GM21786 (cell line): Measurements from ENCODE around the gene SLC37A2.

Source experiments
- ATAC-seq: cut with Tn5 transposase; IDR thresholded peaks from one replicate; pipeline ENCODE4 v1.9.1; 2021; ENCODE audit not compliant: unreplicated experiment

The SLC37A2 gene

GRCh38 chr11:125108469-125108868 lies 45.4 kb downstream of the SLC37A2 start:
- no peak for ATAC-seq

DNA sequence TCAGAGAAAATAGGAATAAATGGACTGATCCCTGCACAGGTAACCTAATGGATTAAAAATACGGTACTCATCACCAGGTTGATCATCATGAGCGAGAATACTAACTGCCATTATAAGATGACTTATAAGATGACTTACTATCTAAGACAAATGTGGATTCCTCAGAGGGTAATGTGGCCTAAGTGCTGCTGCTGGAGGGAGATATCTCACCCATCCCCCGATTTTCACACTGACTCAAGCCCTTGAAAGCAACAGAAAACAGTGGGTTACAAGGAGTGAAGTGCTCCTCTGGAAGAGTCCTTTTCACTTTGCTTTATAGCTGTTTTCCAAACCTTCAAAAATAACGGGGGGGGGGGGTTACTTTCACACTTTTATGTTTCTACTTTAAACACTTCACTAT lies 47.4 kb downstream of the SLC37A2 start:
- ATAC-seq = no peak

DNA sequence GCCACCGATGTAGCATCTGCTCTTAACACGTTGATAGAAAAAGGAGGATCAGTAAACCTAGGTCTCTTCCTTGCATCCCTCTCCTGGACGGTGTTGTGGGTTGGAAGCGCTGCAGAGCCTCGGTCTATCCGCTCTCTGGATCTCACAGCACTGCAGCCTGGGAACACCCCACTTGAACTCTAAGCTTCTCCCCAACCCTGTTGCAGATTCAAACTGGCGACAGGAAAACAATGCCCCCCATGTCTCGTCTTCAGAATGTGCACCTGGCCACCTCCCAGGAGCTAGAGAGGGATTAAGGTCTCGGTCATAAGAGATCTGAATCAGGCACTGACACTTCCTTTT lies 47.9 kb downstream of the SLC37A2 start:
- ATAC-seq = no peak

- peak; percentile 98 for ATAC-seq
These were observed 48.5 kb downstream of the SLC37A2 start, which contains the start of gene TMEM218 for GRCh38 chr11:125111343-125112207. TSS of gene TMEM218 (minus strand) at chr11:125111626. CDS start at chr11:125102241, 9,385 bp downstream.

GRCh38 chr11:125112208-125112604 lies 49.1 kb downstream of the SLC37A2 start:
- ATAC-seq = no peak

DNA sequence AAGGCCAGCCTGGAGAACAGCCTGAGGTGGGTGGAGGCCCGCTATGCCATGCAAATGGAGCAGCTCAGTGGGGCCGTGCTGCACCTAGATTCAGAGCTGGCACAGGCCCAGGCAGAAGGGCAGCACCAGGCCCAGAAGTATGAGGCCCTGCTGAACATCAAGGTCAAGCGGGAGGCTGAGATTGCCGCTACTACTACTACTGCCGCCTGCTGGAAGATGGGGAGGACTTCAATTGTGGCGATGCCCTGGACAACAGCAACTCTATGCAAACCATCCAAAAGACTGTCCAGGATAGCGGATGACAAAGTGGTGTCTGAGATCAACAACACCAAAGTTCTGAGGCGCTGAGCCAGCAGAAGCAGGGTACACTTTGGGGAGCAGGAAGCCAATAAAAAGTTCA lies 51.4 kb downstream of the SLC37A2 start:
- no peak for ATAC-seq

GRCh38 chr11:125117429-125117828 lies 54.3 kb downstream of the SLC37A2 start:
- ATAC-seq = no peak

DNA sequence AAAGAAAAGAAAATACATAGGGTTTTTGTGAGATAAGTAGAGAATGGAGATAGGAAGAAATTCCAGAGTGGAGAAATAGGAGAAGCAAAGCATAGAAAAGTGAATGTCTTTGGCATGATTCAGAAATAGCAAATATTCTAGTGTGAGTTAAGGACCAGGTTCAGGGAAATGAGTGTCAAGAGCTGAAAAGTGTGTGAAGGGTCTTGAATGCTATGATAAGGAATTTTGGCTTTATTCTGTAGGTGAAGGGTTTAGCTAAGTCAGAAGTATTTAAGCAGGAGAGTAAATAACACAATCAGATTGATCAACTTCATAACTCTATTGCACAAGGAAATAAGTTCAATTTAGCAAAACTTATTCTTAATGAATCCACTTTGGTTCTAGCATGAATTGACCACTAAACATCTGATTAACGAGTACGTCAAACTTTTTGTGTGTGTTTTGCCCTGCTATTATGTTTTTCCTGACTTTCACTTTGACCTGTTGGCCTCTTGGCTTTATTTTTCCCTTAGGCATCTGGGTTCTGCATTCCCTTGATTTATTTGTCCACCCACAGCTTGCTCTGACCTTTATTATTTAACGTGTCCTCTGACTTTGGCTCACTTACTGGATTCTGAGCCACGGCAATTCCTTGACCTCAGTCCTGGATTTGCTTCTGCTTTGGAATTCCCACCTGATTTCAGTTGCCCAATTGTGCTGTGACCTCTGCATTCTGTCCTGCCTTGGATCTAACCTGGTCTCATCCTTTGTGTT lies 60.3 kb downstream of the SLC37A2 start:
- ATAC-seq = no peak

GRCh38 chr11:125123947-125124617 lies 61.0 kb downstream of the SLC37A2 start:
- no peak for ATAC-seq

GRCh38 chr11:125124618-125124992 lies 61.5 kb downstream of the SLC37A2 start:
- ATAC-seq = no peak

DNA sequence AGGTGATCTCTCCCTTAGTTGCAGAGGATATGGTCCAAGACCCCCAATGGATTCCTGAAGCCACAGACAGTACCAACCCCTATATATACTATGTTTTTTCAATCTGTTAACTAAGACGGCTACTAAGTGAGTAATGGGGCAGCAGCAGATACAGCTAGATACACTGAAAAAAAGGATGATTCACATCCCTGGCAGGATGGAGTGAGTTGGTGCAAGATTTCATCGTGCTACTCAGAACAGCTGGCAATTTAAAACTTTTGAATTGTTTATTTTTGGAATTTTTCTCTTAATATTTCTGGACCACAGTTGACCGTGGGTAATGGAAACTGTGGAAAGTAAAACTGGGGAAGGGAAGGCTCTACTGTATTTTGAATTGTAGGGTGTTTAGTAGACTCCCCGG lies 65.3 kb downstream of the SLC37A2 start:
- ATAC-seq = no peak

DNA sequence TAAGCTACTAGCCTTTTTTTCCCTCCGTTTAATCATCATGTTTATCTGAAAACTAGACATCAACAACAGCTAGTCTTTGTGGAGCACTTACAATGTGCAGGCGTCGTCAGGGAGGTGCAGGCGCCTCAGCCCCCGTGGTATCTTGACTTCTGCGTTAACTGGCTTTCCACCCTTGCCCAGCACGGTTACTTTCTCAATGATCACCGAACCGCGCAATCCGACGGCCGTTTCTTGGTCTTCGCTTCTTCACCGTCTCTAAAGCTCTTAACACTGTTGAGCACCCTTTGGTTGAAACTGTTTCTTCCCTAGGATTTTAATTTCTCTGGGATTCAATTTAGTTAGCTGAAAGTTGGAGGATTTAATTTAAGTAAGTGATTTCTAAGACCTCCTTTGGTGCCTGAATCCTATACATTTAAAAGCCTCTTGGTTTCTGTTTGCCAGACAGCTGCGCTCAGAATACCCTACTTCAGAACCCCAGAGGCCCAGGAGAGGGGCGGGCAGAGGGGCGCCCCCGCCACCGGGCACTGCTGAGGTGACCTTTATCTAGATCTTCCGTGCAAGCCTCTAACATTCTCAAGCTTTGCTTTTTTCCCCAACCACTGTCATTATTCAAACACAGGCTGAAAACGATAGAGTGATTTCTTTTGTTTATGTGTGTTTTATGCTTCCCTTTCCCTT lies 66.3 kb downstream of the SLC37A2 start:
- ATAC-seq = no peak

- no peak for ATAC-seq
These were observed 69.0 kb downstream of the SLC37A2 start for GRCh38 chr11:125132071-125132470.

- no peak for ATAC-seq
These were observed 69.5 kb downstream of the SLC37A2 start for GRCh38 chr11:125132596-125132995.

- ATAC-seq = no peak
These were observed 72.9 kb downstream of the SLC37A2 start for GRCh38 chr11:125136001-125136400.

GRCh38 chr11:125138966-125139365 lies 75.9 kb downstream of the SLC37A2 start:
- no peak for ATAC-seq

- no peak for ATAC-seq
These were observed 76.7 kb downstream of the SLC37A2 start for GRCh38 chr11:125139778-125140177.
